ENCODE data around the gene LRRC3C.

Gene LRRC3C

DNA sequence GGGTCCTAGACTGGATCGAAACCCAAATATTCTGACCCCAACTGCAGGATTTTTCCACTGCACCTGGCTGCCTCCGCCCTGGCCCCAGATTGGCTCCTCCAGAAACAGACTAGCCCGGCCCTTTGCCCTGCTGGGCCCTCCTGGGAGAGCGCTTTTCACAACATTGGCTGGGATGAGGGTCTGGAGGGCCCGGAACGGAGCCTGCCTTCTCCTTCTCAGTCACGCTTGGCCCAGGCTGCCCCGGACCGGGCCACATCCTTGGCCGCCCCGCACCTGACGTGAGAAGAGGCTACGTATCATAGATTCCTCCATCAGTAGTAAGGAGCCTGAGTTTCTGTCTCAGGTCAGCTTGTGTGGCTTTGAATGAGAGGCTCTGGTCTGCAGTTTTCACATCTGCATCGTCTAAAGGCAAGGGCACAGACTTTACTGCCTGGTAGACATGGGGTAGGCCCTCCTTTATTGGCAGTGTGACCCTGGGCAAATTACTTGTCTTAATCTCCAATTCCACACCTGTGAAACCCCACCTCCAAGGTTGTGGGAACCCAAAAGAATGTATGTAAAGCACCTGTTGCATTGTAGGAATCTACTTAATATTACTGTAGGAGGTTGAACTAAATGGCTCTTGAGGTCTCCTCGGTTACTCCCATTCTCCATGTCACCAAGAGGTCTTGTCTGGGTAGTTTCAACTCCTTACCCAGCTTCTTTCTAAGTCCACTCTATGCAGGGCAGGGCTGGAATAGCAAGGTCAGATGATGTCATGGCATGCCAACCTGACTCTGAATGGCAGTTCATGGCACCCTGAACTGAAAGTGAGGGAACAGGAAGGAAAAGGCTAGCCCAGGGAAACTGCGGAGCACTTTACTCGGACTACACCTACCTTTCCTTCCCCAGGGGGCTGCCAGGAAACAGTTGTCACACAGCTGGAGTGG lies 661 bp downstream of the LRRC3C start:
- TF ChIP-seq, protein P1, sequence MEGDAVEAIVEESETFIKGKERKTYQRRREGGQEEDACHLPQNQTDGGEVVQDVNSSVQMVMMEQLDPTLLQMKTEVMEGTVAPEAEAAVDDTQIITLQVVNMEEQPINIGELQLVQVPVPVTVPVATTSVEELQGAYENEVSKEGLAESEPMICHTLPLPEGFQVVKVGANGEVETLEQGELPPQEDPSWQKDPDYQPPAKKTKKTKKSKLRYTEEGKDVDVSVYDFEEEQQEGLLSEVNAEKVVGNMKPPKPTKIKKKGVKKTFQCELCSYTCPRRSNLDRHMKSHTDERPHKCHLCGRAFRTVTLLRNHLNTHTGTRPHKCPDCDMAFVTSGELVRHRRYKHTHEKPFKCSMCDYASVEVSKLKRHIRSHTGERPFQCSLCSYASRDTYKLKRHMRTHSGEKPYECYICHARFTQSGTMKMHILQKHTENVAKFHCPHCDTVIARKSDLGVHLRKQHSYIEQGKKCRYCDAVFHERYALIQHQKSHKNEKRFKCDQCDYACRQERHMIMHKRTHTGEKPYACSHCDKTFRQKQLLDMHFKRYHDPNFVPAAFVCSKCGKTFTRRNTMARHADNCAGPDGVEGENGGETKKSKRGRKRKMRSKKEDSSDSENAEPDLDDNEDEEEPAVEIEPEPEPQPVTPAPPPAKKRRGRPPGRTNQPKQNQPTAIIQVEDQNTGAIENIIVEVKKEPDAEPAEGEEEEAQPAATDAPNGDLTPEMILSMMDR (IDR thresholded peaks at IDR 0.05; ENCODE audit: insufficient read depth, low read length), result no peak
- no peak for TF ChIP-seq SPI1 (IDR thresholded peaks at IDR 0.05; ENCODE audit: borderline replicate concordance, low read depth)
- TF ChIP-seq, protein P2, sequence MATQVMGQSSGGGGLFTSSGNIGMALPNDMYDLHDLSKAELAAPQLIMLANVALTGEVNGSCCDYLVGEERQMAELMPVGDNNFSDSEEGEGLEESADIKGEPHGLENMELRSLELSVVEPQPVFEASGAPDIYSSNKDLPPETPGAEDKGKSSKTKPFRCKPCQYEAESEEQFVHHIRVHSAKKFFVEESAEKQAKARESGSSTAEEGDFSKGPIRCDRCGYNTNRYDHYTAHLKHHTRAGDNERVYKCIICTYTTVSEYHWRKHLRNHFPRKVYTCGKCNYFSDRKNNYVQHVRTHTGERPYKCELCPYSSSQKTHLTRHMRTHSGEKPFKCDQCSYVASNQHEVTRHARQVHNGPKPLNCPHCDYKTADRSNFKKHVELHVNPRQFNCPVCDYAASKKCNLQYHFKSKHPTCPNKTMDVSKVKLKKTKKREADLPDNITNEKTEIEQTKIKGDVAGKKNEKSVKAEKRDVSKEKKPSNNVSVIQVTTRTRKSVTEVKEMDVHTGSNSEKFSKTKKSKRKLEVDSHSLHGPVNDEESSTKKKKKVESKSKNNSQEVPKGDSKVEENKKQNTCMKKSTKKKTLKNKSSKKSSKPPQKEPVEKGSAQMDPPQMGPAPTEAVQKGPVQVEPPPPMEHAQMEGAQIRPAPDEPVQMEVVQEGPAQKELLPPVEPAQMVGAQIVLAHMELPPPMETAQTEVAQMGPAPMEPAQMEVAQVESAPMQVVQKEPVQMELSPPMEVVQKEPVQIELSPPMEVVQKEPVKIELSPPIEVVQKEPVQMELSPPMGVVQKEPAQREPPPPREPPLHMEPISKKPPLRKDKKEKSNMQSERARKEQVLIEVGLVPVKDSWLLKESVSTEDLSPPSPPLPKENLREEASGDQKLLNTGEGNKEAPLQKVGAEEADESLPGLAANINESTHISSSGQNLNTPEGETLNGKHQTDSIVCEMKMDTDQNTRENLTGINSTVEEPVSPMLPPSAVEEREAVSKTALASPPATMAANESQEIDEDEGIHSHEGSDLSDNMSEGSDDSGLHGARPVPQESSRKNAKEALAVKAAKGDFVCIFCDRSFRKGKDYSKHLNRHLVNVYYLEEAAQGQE (IDR thresholded peaks at IDR 0.05; ENCODE audit: insufficient replicate concordance, low read depth), result no peak
- TF ChIP-seq POLR2AphosphoS5 (IDR thresholded peaks at IDR 0.05; ENCODE audit: low read depth), result no peak
- no peak for TF ChIP-seq GABPA (IDR thresholded peaks at IDR 0.05; ENCODE audit: low read depth)
- no peak for DNase-seq (ENCODE audit: low read depth in 1 of 2, low spot score in 1 of 2)
- peak overlapping the region; percentile 49 for H3K27ac ChIP-seq (replicated peaks)

DNA sequence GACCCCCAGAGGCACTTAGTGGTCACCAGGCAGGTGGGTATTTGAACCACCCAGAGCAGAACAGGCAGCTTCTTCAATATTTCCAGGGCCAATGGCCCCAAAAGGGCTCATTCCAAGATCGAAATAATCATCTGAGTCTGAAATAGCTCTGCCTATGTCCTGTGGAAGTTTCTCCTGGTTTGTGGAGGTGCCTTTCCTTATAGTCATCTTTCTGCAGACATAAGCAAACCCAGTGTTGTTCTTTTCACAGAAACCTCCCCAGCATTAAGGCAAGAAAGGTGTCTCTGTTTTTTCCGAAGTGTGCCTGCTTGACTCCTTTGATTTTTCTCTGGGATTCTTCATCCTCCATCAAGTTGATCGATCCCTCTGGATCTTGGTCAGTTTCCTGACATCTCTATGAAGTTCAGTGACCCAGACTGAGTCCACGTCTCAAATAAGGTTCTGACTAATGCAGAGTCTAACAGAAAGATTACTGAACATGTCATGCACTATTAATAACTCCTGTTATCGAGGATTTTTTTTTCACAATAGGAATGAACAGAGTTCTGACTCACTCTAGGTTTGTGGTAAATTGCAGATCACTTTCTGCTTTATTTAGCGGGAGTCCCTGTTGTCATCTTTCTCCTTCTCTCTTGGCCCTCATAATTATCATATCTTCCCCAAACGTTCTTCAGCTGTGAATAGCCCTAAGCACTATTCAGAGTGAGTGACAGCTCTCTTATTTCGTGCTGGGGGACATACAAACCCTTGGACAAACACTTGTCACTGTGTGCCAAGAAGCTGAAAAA lies 1.5 kb downstream of the LRRC3C start:
- Histone ChIP-seq H3K4me3 (replicated peaks; ENCODE audit: insufficient read depth, low read length) (no peak overlapping the region), H3K27me3 (ENCODE audit: insufficient read depth, poor library complexity, severe bottlenecking) (no peaks in the 10 kb centered on the region), H3K27ac (replicated peaks) (no peak overlapping the region)
- DNase-seq (ENCODE audit: low read depth in 1 of 2, low spot score in 1 of 2), result no peak
- TF ChIP-seq, protein P1 (IDR thresholded peaks at IDR 0.05; ENCODE audit: insufficient read depth, low read length), result no peak
- TF ChIP-seq GABPA (IDR thresholded peaks at IDR 0.05; ENCODE audit: low read depth) (no peak), POLR2AphosphoS5 (IDR thresholded peaks at IDR 0.05; ENCODE audit: low read depth) (no peak), SPI1 (IDR thresholded peaks at IDR 0.05; ENCODE audit: borderline replicate concordance, low read depth) (no peak)
- TF ChIP-seq, protein P2 (IDR thresholded peaks at IDR 0.05; ENCODE audit: insufficient replicate concordance, low read depth), result no peak

More for the DNA sequence above, 661 bp downstream of the LRRC3C start:
- peak overlapping the region; percentile 94 for H3K4me3 ChIP-seq (replicated peaks; ENCODE audit: insufficient read depth, low read length)
- no peaks in the 10 kb centered on the region for H3K27me3 ChIP-seq (ENCODE audit: insufficient read depth, poor library complexity, severe bottlenecking)

DNA sequence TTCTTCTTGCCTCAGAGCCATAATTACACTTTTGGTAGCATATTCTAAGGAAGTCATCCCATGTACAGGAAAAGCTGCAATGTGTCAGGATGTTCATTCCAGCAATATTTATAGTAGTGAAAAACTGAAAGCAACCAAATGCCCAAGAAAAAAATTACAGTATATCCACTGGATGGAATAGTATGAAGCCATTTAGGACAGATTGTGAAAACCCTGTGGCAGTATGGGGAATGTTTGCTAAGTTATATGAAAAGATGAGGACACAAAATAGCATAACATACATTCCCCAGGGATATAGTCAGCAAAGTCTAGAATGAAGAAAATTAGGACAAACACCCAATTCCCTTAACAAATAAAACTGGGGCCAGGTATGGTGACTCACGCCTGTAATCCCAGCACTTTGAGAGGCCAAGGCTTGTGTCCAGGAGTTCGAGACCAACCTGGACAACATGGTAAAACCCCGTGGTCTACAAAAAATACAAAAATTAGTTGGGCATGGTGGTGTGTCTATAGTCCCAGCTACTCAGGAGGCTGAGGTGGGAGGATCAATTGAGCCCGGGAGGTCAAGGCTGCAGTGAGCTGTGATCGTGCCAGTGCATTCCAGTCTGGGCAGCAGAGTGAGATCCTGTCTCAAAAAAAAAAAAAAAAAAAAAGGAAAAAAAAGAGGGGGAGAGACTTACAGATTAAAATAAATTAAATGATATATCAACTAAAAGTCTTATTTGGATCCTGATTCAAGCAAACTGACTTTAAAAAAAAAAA lies 2.3 kb downstream of the LRRC3C start:
- no peaks in the 10 kb centered on the region for H3K27me3 ChIP-seq (ENCODE audit: insufficient read depth, poor library complexity, severe bottlenecking)
- no peak overlapping the region for H3K27ac ChIP-seq (replicated peaks)
- no peak overlapping the region for H3K4me3 ChIP-seq (replicated peaks; ENCODE audit: insufficient read depth, low read length)
- no peak for DNase-seq (ENCODE audit: low read depth in 1 of 2, low spot score in 1 of 2)
- TF ChIP-seq SPI1 (IDR thresholded peaks at IDR 0.05; ENCODE audit: borderline replicate concordance, low read depth) (no peak), POLR2AphosphoS5 (IDR thresholded peaks at IDR 0.05; ENCODE audit: low read depth) (no peak), GABPA (IDR thresholded peaks at IDR 0.05; ENCODE audit: low read depth) (no peak)
- TF ChIP-seq, protein P1 (IDR thresholded peaks at IDR 0.05; ENCODE audit: insufficient read depth, low read length), result no peak
- TF ChIP-seq, protein P2 (IDR thresholded peaks at IDR 0.05; ENCODE audit: insufficient replicate concordance, low read depth), result no peak

Data from HL-60 (cell line).